Mononuclear cell (primary cell): ENCODE results near the gene MXRA8. TPM values are rescaled to one million over a fixed set of nuclear protein-coding genes. Genes with fewer than 3 reads are reported as not detected.
"Not testable (repeated sequence)": the region's sequence is repeated elsewhere in the genome, so short reads cannot be mapped to it uniquely, and the experiment has no call there.

Experiments
- H3K27me3 ChIP-seq: 2 replicates; pipeline ENCODE4 v1.6.0; 2011; ENCODE audit warnings: low read length, control low read depth; ENCODE audit not compliant: insufficient read depth
- H3K4me1 ChIP-seq: 2 replicates; pipeline ENCODE4 v1.5.1; 2011; ENCODE audit warnings: mild to moderate bottlenecking, low read length, control low read depth; ENCODE audit not compliant: insufficient read depth
- H3K4me3 ChIP-seq: 2 replicates; pipeline ENCODE4 v1.5.1; 2011; ENCODE audit warnings: mild to moderate bottlenecking, low read length, moderate library complexity
- H3K9me3 ChIP-seq: 2 replicates; pipeline ENCODE4 v1.5.1; 2011; ENCODE audit warnings: low read depth, mild to moderate bottlenecking, control low read depth, low read length
- total RNA-seq: library from RNA; depleted of rRNA; stranded (reverse); fragments of >200 nt; gene quantifications from one replicate; pipeline ENCODE4 v1.2.3, GENCODE V29; 2012

MXRA8 gene
- total RNA-seq, 1 donor, result 1.6 TPM

DNA sequence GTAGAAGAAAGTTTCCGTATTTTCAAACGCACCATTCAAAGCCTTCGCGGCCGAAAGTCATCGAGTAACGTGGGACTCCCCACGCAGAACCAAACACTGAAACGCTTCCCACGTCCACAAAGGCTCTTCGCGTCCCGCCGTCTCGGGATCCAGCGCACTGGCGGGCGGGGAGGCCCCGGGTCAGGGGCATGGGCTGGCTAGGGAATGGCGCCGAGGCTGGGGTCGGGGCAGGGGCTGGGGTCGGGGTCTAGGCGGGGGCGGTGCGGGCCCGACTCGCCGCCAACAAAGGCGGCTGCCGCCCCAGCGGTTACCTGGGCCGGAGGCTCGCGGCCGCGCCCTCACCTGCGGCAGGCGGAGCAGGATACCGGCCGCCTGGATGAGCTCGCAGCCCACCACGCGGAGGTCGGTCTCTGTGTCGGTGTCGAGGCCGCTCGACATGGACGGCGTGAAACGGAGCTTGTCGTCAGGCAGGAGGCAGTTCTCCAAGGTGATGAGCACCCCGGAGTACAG, 40.4 kb upstream of the MXRA8 start:
- no peaks in the 10 kb centered on the region for H3K27me3 ChIP-seq
- peak overlapping the region; percentile 94 for H3K4me3 ChIP-seq

DNA sequence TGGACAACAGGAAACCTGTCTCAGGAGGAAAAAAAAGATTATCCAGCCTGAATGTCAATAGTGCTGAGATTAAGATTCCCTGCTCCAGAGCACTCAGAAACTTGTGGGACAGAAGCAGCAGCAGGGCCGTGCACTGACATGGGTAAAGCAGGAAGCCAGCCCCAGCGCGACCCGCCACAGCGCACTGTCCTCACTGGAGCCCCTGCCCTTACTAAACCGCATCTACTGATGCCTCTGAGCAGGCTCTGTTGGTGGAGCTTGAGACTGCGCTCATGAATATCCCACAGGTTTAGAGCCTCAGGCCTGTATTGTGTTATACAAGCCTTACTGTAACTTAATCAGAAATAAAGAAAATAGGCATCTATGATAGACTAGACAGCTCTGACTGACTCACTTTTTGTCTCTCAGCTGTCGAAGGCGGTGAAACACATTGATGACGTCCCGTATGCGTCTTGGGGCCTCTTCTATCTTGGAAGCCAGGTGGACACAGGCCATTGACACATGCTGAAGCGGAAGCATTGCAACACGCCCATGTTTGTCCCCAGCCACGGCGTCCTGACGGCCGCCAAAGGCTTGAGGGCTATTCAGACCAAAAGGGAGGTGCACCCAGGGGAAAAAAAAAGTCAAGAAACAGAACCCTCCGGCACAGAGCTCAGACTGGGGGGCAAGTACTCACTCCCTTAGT, 39.6 kb upstream of the MXRA8 start:
- Histone ChIP-seq H3K4me1 (peaks cover 35% of the 10 kb centered on the region), H3K9me3 (no peaks in the 10 kb centered on the region), H3K4me3 (peak overlapping the region; percentile 94), H3K27me3 (no peaks in the 10 kb centered on the region)

More for the DNA sequence above, 40.4 kb upstream of the MXRA8 start:
- Histone ChIP-seq H3K4me1 (peaks cover 35% of the 10 kb centered on the region), H3K9me3 (no peaks in the 10 kb centered on the region)

DNA sequence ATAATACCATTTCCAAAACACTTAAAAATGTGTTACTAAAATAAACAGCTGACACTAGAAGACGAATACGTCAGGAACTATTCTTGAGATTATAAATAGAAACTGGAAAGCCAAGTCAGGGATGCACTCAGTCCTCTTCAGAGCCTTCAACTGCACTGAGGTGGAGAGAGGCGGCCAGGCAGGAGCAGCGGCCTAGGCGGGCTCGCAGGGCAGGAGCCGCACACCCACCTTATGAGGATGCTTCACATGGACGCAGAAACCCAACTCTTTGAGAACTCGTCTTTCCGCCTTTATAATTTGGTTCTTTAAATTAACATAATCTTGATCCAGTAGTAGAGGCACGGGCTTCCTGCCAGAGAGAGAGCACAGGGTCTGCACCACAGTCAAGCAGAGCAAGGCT, 36.8 kb upstream of the MXRA8 start:
- H3K9me3 ChIP-seq, result no peaks in the 10 kb centered on the region
- H3K4me3 ChIP-seq, result no peak overlapping the region
- H3K4me1 ChIP-seq, result peaks cover 25% of the 10 kb centered on the region
- H3K27me3 ChIP-seq, result no peaks in the 10 kb centered on the region

DNA sequence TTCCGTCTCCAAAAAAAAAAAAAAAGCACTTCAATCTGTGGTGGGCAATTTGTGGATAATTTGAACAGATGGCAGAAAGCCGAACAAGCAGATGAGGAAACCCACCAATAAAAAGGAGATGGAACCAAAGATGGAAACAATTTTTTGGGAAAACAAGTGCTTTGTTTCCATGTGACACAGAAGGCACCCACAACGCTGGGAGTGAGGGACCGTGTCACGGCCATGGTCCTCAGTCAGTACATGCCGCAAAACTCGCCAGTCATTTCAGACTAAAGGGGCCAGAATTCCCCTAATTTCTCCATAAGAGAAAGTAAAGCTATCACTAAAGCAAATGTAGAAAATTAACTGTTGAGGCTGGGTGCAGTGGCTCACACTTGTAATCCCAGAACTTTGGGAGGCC, 35.8 kb upstream of the MXRA8 start:
- peaks cover 19% of the 10 kb centered on the region for H3K4me1 ChIP-seq
- H3K4me3 ChIP-seq, result no peak overlapping the region
- no peaks in the 10 kb centered on the region for H3K9me3 ChIP-seq
- no peaks in the 10 kb centered on the region for H3K27me3 ChIP-seq

DNA sequence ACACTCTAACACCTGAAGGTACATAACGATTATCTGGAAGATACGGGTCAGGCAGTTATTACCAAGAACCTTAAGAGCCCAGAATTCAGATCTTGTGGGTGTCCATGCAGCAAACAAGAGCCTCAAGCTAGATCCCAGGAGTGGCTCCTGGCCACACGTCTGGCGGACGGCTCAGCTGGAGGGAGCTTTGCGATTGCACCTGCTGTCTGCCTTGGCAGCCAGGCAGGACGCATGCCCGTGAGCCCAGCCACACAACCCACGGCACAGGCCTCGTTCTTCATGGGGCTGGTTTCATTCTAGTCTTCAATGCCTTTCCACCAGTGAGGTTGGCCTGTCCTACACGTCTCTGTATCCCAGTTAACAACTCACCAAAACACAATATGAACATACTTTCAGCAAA, 35.1 kb upstream of the MXRA8 start:
- Histone ChIP-seq H3K4me1 (peaks cover 17% of the 10 kb centered on the region), H3K27me3 (no peaks in the 10 kb centered on the region), H3K9me3 (no peaks in the 10 kb centered on the region), H3K4me3 (no peak overlapping the region)

DNA sequence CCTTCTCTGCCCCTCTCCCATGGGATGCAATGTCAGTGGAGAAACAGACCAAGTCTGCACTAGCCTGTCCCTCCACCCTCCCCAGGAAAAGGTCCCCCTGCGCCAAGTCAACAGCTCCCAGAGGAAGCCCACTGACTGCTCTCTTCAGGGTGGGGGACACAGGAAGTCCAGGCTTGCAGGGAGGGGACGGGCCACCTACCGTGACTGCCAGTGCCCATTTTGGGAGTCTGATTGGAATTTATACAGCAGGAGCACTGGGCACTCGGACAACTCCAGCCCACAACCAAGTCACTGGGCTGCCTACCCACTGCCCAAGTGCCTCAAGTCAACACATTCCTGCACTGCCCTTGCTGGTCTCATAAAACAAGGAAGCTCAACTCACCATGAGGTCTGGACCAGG, 34.7 kb upstream of the MXRA8 start:
- H3K27me3 ChIP-seq, result no peaks in the 10 kb centered on the region
- H3K4me1 ChIP-seq, result peaks cover 13% of the 10 kb centered on the region
- no peaks in the 10 kb centered on the region for H3K9me3 ChIP-seq
- no peak overlapping the region for H3K4me3 ChIP-seq

DNA sequence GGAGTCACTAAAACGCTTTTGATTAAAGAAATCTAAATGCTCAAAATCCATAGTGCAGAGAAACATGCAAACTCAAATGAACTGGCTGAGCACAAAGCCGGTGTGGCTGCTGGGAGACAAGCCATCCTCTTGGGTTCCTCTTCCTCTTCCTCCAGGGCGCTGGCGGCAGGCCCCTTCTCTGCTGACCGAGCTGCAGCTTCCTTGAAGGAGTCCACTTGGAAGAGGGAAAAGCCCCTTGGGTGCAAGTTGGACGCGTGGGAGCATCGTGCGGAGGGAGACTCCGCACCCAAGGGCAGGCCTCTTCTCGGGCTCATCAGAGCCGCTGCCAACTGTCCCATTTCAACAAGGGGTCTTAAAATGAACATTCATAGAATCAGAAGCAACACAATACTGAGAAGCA, 32.9 kb upstream of the MXRA8 start:
- Histone ChIP-seq H3K27me3 (no peaks in the 10 kb centered on the region), H3K4me1 (no peaks in the 10 kb centered on the region), H3K9me3 (no peaks in the 10 kb centered on the region), H3K4me3 (no peak overlapping the region)

DNA sequence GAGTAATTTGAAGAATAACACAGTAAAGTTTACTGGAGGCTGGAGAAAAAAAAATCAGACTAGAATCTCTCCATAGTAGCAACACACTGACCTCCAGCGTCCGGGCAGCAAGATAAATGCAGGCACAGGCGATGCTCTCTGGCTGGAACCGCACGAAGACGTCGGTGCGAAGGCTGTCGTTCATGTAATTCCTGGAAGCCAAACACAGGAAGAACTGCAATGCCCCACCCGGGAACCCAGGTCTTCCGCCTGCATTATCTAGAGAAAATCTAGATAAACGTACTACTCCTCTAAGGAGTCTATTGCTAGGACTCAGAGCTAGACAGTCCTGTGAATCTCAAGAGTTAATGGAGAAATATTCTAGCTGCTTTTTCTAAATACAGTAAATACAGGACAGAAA, 32.3 kb upstream of the MXRA8 start:
- no peaks in the 10 kb centered on the region for H3K9me3 ChIP-seq
- H3K27me3 ChIP-seq, result no peaks in the 10 kb centered on the region
- H3K4me1 ChIP-seq, result no peaks in the 10 kb centered on the region
- no peak overlapping the region for H3K4me3 ChIP-seq

GRCh38 chr1:1388078-1388472, 29.7 kb upstream of the MXRA8 start:
- H3K9me3 ChIP-seq, result no peaks in the 10 kb centered on the region
- no peak overlapping the region for H3K4me3 ChIP-seq
- H3K27me3 ChIP-seq, result no peaks in the 10 kb centered on the region
- no peaks in the 10 kb centered on the region for H3K4me1 ChIP-seq

DNA sequence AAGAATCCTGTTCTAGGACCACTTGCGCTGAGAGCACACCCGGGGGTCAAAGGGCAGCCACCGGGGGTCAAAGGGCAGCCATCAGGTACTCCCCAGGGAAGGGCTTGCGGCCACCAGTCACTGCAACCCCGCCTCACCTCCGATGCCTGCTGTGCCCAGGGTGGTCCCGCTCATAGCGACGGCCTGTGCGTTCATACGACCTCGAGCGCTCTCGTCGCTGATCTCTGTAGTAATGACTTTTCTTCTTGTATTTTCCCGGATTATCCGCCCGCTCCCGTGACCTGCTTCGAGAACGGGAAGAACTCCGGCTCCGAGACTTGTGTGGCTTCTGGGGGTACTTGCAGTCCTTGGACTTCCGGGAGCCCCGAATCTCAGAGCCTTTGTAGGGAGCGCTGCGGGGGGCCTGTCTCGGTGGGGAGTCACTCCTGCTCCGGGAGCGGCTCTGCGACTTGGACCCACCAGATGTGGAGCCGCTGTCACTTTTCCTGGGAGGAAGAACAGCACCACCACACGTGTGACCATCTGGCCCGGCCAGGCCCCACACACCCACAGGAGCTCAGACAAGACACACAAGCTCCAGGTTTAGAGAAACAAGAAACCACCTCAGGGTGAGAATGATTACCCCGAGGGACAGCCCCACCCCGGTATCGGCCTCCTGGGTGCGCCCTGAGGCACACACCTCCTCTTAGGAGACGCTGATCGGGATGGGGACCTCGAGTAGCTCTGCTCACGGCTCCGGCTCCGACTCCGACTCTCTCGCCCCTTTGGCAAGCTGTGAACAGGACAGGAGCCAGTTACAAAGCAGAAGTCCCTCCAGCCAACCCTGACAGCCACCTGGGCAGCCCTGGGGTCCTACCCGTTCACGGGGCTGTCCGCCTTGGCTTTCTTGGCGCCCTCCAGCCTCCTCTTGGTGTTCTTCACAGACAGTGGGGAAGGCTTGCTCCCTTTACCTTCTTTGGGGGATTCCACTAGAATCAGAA, 29.0 kb upstream of the MXRA8 start:
- H3K9me3 ChIP-seq, result no peaks in the 10 kb centered on the region
- no peaks in the 10 kb centered on the region for H3K4me1 ChIP-seq
- no peak overlapping the region for H3K4me3 ChIP-seq
- H3K27me3 ChIP-seq, result no peaks in the 10 kb centered on the region

- Histone ChIP-seq H3K27me3 (no peaks in the 10 kb centered on the region), H3K4me3 (no peak overlapping the region), H3K9me3 (no peaks in the 10 kb centered on the region), H3K4me1 (no peaks in the 10 kb centered on the region)
These were observed 27.6 kb upstream of the MXRA8 start for GRCh38 chr1:1385931-1386330.

- H3K27me3 ChIP-seq, H3K4me3 ChIP-seq, H3K9me3 ChIP-seq, H3K4me1 ChIP-seq: not testable (repeated sequence)
These were observed 27.0 kb upstream of the MXRA8 start for GRCh38 chr1:1385339-1385738.

DNA sequence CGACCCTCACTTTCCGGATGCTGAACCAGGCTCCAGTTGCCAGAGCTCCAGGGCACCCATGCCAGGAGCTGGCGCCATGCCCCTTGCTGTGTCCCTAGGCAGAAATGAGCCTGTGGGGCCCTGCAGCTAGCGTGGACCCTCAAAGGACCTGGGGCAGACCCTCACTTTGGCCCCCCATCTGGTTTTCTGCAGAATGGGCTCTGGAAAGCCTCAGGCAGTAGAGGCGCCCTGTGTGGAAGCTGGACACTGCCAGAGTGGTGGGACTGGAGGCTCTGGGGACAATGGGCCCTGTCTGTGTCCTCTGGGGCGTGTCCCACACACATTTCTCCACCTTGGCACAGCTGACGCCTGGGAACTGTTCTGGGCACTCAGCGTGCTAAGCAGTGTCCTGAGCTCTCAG, 22.9 kb upstream of the MXRA8 start:
- Histone ChIP-seq H3K4me3 (no peak overlapping the region), H3K27me3 (no peaks in the 10 kb centered on the region), H3K9me3 (no peaks in the 10 kb centered on the region), H3K4me1 (peaks cover 1% of the 10 kb centered on the region)

- Histone ChIP-seq H3K4me1 (peaks cover 6% of the 10 kb centered on the region), H3K4me3 (no peak overlapping the region), H3K27me3 (no peaks in the 10 kb centered on the region), H3K9me3 (no peaks in the 10 kb centered on the region)
These were observed 22.5 kb upstream of the MXRA8 start for GRCh38 chr1:1380860-1381259.

GRCh38 chr1:1377540-1378205, 19.3 kb upstream of the MXRA8 start:
- no peaks in the 10 kb centered on the region for H3K9me3 ChIP-seq
- H3K4me1 ChIP-seq, result peaks cover 25% of the 10 kb centered on the region
- no peak overlapping the region for H3K4me3 ChIP-seq
- H3K27me3 ChIP-seq, result no peaks in the 10 kb centered on the region
